Fibroblast of gingiva (primary cell): Measurements from ENCODE around the gene SCAF1.
"Not testable (repeated sequence)": the region's sequence is repeated elsewhere in the genome, so short reads cannot be mapped to it uniquely, and the experiment has no call there.

Experiments
- DNase-seq: peaks from one replicate; pipeline ENCODE4 v3.0.0-alpha.2; 2011; ENCODE audit warnings: low read depth

SCAF1 gene

DNA sequence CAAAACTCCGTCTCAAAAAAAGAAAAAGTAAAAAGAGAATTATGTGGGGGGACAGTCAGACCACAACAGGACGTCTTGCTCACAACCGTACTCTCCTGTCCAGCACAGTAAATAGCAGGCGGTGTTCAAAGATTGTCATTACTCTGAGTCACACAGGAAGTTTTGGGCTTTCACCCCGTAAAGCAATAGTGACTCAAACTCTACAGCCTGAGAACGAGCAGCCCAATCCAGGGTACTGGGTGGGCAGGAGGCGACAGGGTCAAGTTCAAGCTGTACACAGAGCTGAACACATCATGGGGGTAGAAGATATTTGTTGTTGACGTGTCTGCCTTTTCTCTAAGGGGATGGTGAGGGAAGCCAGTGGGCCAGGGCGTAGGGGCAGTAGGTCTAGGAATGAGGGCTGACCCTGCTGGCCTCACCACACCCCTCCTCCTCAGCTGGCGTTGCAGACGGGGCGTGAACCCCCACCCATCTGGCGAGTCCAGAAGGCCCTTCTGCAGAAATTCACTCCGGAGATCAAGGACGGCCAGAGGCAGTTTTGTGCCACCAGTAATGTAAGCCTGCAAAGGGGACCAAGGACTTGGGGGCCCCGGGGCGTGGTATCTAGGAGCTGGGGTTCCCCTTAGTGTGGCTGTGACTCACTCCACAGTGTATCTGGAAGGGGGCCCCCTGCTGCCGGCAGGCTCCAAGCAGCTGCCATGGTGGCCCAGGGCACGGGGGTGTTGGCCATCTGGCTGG is 27.7 kb upstream of the SCAF1 start:
- peak; percentile 43 for DNase-seq

DNA sequence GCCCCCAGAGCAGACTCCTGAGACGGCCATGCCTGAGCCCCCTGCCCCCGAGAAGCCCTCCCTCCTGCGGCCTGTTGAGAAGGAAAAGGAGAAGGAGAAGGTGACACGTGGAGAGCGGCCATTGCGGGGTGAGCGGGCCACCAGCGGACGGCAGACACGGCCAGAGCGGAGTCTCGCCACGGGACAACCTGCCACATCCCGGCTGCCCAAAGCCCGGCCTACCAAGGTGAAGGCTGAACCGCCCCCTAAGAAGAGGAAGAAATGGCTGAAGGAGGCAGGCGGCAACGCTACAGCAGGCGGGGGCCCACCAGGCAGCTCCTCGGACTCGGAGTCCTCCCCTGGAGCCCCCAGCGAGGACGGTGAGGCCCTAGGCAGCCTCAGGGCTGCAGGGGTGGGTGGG is 26.1 kb upstream of the SCAF1 start:
- DNase-seq, result no peak

DNA sequence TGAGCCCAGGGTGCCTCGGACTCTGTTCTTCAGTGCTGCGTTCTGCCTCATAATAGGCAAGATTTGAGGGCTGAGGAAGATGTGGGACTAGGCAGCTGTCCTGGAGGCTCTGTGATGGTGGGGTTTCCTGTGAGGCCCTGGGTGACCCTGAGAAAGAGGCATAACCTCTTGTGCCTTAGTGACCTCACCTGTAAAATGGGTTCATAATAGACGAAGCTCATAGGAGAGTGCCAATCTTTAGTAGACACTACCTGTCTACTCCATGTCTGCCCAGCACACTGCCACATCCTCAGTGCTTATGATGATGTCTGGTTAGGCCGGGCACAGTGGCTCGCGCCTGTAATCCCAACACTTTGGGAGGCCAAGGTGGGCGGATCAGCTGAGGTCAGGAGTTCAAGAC is 25.5 kb upstream of the SCAF1 start:
- no peak for DNase-seq

DNA sequence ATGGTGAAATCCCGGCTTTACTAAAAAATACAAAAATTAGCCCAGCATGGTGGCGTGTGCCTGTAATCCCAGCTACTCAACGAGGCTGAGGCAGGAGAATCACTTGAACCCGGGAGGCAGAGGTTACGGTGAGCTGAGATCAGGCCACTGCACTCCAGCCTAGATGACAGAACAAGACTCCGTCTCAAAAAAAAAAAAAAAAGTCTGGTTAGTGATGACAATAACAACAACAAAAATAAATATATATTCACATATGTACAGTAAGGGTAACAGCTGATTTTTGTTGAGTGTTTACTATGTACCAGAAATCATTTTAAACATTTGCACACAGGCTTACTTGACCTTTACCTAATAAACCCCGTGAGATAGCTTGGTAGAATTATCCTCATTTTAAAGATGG is 25.1 kb upstream of the SCAF1 start:
- no peak for DNase-seq

DNA sequence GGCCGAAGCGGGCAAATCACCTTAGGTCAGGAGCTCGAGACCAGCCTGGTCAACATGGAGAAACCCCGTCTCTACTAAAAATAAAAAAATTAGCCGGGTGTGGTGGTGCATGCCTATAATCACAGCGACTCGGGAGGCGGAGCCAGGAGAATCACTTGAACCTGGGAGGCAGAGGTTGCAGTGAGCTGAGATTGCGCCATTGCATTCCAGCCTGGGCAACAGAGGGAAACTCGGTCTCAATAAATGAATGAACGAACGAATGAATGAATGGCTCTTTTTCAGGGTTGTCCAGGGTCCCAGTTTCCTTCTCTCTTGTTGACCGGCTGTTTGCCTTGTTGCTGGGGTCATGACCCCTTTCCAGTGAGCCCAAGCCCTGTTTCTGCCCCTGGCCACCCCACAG is 24.1 kb upstream of the SCAF1 start:
- DNase-seq, result not testable (repeated sequence)

DNA sequence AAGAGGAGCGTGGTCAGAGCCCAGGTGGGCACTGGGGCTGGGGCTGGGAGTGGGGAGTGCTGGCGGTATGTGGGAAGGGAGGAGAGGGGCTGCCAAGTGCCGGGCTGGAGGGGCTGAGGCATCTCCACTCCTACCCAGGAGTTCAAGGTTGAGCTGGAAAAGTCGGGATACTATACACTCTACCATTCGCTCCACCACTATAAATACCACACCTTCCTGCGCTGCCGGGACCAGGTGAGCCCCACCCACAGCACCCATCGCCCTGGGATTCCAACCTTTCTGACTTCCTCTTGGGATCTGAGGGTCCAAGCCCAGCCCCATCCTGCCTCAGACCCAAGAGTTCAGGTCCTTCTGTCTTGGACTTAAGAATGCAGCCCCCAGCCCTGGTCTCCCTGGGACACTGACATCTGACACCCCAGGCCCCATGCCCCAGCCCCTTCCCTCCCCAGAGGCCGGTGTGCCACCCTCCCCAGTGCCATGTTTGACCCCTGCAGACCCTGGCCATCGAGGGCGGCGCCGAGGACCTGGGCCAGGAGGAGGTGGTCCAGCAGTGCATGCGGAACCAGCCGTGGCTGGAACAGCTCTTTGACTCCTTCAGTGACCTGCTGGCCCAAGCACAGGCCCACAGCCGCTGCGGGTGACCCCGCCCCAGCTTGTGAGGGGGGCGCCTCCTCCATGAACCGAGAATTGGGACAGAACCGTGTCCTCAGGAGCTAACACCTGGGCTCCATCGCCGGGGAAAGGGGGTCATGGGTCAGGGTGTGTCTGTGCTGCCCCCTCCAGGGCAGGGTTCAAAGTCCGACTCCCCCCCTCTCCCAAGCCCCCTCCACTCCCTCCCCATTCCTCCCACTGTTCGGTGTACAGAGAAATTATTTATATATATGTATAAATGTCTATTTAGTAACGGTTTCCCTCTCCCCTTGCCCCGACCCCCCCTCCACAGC is 16.8 kb upstream of the SCAF1 start:
- no peak for DNase-seq

DNA sequence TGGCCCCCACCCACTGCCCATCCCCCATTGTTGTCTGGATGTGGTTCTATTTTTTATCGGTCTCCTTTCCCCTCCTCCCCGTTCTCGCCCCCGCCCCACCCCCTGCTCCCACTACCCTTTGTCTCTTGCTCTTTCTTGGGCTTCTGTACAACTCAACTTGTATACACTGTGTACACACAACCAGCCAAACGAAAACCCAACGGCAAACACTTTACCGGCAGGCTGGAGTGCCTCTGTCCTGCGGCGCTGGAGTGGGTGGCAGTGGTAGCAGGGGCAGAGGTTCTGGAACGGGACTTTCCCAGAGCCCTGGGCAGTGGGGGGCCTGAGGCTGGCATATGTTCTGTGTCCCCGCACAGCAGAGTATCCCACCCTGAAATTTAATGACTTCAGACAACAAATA is 15.8 kb upstream of the SCAF1 start:
- no peak for DNase-seq

DNA sequence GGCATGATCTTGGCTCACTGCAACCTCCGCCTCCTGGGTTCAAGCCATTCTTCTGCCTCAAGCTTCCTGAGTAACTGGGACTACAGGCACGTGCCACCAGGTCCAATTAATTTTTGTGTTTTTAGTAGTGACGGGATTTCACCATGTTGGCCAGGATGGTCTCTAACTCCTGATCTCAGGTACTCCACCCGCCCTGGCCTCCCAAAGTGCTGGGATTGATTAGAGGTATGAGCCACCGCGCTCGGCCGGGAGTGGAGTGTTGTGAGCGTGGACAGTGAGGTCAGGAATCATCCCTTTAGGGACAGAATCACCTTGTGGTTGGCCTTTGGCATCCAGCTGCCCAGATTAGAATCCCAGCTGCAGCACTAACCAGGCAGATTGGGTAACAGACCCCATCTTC is 12.3 kb upstream of the SCAF1 start:
- DNase-seq, result no peak

DNA sequence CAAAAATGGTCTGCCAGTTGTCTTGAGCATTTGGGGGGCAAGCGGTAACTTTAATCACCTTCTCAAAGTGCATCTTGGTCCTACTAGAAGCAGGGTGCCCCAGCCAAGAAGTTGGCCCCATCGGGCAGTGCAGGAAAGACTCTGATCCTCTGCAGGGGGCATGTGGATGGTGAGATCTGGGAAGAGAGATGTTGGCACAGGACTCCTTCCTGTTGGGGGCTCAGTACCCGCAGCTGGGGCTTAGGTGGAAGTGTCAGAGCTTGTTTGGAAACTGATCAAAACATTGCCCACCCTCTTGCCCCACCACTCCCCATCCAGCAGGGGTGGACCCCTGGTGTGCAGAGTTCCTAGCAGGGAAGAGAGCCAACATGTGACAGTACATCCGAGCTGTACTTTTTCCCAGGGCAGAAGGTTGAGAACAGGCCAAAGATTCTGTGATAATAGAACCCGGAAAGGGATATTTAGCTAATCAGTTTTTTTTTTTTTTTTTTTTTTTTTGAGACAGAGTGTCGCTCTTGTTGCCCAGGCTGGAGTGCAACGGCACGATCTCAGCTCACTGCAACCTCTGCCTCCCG is 10.9 kb upstream of the SCAF1 start:
- DNase-seq, result no peak

DNA sequence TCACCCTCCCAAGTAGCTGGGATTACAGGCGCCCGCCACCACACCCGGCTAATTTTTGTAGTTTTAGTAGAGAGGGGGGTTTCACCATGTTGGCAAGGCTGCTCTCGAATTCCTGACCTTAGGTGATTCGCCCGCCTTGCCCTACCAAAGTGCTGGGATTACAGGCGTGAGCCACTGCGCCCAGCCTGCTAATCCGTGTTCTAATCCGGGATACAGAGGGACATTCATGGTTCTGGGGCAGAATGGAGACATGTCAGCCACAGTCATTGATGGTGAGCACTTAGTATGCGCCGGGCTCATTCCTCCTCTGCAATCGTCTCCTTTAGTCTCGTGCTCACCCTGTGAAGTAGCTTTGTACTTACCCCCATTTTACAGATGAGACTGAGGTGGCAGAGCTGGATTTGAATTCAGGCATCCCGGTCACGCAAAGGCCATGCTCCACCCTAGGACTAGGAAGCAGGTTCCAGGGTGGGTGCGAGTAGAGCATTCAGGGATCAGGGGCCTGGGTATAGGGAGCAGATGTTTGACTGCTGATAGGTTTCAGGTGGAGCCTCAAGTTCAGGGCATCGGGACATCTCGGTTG is 10.3 kb upstream of the SCAF1 start:
- DNase-seq, result no peak

DNA sequence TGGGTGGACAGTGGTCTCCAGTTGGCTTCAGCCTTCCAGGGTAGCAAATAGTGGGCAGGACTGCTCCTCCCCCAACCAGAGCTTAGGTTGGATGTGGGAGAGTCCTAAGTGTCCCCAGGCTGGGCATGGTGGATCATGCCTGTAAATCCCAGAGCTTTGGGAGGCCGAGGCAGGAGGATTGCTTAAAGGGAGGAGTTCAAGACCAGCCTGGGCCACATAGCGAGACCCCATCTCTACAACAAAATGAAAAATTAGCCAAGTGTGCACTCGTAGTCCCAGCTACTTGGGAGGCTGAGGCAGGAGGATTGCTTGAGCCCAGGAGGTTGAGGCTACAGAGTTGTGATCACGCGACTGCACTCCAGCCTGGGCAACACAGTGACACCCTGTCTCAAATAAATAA is 9.4 kb upstream of the SCAF1 start:
- no peak for DNase-seq

DNA sequence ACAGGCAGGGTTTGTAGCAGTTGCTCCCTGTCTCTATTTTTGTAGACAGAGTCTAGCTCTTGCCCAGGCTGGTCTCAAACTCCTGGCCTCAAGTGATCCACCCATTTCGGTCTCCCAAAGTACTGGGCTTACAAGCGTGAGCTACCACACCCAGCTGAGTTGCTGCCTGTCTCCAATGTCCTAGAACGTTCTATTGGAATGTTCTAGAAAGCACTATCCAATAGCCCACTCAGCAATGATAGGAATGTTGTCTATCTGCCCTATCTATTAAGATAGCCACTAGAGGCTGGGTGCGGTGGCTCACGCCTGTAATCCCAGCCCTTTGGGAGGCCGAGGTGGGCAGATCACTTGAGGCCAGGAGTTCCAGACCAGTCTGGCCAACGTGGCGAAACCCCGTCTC is 8.7 kb upstream of the SCAF1 start:
- not testable (repeated sequence) for DNase-seq

DNA sequence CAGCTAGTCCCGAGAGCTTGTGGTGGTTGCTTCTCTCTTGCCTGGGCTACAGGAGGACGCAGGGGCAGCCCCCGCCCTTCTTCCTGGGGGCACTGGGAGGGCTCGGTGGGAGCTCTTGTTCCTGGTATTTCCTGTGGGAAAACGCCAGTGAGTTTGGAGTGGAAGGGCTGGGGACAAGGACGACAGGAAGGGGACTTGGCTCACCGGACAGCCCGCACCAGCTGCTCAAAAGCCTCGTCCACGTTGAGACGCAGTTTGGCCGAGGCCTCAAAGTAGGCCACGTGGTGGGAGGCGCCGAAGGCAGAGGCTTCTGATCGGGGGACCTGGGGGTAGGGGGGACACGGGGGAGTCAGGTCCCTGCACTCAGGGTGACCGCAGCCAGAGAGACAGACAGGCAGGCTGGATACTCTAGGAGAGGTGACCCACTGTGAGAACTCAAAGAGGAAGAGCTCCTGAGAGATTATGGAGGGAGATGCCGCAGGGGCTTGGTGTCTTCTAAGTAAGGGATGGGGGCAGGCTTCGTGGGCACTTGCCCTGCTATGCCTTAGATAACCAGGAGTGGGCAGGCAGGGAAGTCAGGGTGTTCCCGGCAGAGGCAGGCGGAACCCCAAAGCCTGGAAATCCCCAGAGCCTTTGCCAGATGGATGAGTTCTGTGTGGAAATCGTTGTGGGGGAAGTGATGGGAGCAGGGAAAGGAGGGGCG is 6.3 kb upstream of the SCAF1 start:
- no peak for DNase-seq

DNA sequence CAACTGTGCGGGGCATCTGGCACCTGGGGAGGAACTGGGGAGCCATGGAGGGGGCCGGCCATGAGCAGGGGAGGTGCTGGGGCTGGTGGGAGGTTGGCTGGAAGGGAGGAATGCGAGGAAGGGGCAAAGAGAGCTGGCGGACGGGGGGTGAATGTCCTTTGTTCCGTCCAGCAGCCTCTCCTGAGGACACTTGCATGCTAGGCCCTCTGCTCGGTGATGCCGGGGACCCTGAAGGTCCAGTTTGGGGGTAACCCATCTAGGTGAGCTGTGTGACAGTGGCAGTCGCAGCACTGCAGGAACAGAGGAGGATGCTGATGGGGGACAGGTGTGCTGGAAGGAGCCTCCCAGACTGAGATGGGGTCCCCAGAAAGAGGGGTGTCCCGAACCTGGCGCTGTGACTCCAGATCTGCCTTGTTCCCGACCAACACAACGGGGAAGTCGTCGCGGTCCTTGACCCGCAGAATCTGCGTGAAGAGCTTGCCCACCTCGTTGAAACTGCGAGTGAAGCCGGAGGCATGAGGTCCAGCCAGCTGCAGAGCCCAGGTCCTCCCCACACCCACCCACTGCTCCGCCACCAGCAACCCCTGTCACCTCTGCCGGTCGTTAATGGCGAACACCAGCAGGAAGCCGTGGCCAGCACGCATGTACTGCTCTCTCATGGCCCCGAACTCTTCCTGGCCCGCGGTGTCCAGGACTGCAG is 5.6 kb upstream of the SCAF1 start:
- DNase-seq, result no peak

DNA sequence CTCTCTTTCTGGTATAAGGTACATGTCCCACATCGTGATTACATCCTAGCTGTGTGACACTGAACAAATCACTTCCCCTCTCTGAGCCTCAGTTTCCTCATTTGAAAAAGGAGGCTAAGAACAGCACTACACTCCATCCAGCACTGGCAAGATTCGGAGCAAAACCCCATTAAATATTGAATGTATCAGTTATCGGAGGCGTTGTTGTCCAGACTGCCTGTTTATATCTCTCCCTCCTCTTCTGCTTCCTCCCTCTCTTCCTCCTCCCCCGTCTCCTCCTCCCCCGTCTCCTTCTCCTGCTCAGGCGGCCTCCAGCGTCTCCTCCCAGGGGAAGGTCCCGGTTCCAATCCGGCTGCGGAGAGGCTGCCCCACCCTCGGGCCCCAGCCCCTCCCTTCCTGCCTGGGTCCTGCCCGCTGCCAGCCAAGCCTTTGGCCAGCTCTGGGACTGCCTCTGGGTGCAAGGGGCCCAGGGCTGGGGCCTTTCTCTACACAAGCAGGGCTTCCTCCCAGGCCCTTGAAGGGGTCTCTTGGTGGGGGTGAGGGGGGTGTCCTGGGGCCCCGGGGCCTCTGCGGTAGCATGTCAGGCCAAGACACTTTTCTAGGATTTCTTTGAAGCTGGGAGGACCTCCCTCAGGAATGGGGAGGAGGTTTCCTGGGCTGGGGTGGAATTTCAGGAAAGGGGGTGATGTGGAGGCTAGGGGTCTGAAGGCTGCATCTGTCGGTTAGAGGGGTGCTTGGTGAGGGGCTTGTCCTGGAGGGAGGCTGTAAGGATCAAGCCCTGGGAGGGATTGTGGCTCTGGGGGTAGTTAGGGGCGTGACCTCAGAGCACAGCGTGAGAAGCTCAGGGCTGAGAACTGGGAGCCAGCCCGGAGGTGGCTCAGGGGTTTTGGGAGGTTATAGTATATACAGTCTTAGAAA is 3.9 kb upstream of the SCAF1 start:
- peak; percentile 82 for DNase-seq

DNA sequence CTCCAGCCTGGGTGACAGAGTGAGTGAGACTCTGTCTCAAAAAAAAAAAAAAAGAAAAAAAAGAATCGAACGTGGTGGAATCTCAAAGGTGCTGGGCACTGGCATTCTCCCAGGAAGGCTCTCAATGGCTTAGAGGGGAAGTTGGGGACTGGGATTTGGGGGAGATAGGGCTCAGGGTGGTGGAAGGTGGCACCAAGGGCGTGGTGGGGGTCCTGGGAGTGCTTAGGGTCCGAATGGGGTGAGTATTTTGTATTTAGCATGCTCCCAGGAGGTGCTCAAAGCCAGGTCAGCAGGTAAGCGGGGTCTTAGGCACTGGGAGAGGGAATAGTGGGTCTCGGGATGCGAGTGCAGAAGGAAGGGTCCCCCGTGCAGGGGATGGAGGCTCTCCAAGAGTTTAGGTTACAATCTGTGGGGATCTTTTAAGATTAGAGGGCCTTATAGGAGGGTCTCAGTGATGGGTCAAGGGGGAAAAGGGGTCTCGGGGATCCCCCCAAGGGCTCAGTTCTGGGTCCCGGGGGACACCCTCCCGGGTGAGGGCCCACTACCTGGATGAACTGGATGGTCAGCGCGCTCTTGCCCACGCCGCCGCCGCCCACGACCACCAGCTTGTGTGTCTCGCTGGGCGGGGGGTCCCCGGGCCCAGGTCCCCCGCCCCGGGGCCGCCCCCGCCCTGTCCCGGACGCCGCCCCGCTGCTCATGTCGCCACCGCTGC is 2.5 kb upstream of the SCAF1 start:
- DNase-seq, result no peak

DNA sequence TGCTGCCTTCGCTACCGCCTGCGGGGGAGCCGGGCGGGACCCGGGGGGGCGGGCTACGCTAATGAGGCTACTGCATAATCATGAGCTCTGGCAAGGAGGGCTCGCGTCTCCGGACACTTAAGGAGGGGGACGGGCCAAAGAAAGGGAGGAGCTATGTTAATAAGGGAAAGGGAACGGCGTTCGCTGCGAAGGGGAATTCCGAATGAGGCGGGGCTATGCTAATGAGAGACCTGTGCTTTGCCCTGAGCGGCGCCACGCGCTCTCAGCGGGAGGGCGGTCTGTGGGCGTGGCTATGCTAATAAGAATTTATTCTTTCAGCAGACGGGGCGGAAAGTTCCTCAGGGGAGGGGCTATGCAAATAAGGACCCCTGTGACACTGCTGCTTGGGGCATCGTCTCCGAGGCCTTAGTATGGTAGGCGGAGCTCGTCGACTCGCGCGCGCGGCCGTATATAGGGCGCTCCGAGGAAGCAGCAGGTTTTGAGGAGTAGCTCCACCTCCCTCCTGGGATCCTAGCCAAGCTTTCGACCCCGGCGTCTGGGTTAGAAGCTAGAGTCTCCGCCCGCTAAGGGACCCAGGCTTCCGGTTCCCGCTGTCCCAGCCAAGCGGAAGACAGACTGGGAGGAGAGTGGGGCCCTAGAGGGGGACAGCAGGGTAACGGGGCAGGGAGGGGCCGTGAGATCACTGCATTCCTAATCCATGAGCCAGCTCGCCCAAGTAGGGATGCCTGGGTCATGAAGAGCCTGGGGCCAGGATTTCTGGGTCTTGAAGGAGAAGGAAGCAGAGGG is 1.7 kb upstream of the SCAF1 start, which contains the start of gene RRAS:
TSS of gene RRAS (minus strand) at position 31 of the 786 bp plus-strand sequence. CDS start 45 bp downstream, outside the sequence.
- peak; percentile 100 for DNase-seq

DNA sequence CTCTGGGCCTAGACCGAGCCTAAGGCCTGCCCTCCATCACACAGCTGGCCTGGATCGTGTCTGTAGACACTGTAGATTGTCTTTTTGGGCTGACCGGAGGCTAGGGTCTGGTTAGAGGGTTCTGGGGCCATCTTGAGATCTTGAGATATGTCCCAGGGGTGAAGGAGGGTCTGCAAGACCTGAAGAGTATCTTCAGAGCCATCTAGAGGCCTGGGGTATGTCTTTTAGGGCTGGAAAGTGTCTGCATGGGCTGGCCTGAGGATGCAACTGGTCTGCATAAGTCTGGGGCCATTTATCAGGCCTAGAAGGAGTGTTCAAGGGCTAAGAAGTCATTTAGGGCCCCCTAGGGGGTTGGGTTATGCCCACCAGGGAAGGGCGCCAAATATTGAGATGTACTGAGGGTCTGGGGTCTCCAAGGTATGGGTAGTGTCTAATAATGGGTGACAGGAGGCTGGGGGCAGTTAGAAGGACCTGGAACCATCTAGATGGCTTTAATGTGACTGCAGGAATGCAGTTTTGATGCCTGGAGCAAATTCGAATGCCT is 555 bp downstream of the SCAF1 start:
- DNase-seq, result no peak
